NCI-H2029 treated with DMSO at 0.1 percent for 48 hours (cell line): Measurements from ENCODE around the gene MREG.

Experiments
- DNase-seq: peaks from one replicate; lab custom pipeline; 2025; lab: John Stamatoyannopoulos, UW

Gene MREG

GRCh38 chr2:216013080-216013909 is at the start of gene MREG:
TSS of gene MREG (minus strand) at chr2:216013551. CDS start at chr2:216013327, 224 bp downstream.
- peak; percentile 73 for DNase-seq

- DNase-seq = no peak
Observed at GRCh38 chr2:216059233-216059834, 46.0 kb upstream of the MREG start.

- DNase-seq = no peak
Observed at GRCh38 chr2:216057688-216058193, 44.4 kb upstream of the MREG start.

- DNase-seq = no peak
Observed at GRCh38 chr2:216056739-216057138, 43.4 kb upstream of the MREG start.

GRCh38 chr2:216055680-216056079 is 42.3 kb upstream of the MREG start:
- DNase-seq = no peak

GRCh38 chr2:216052420-216052819 is 39.1 kb upstream of the MREG start:
- no peak for DNase-seq

GRCh38 chr2:216051350-216051749 is 38.0 kb upstream of the MREG start:
- DNase-seq = no peak

GRCh38 chr2:216049452-216049851 is 36.1 kb upstream of the MREG start:
- DNase-seq = no peak

- no peak for DNase-seq
Observed at GRCh38 chr2:216047397-216047796, 34.0 kb upstream of the MREG start.

- no peak for DNase-seq
Observed at GRCh38 chr2:216044883-216045486, 31.6 kb upstream of the MREG start.

GRCh38 chr2:216043949-216044348 is 30.6 kb upstream of the MREG start:
- DNase-seq = no peak

- no peak for DNase-seq
Observed at GRCh38 chr2:216041438-216041837, 28.1 kb upstream of the MREG start.

GRCh38 chr2:216039918-216040317 is 26.6 kb upstream of the MREG start:
- no peak for DNase-seq

GRCh38 chr2:216034065-216034464 is 20.7 kb upstream of the MREG start:
- DNase-seq = peak; percentile 26

GRCh38 chr2:216033403-216033802 is 20.1 kb upstream of the MREG start:
- DNase-seq = no peak

- DNase-seq = no peak
Observed at GRCh38 chr2:216031960-216032689, 18.8 kb upstream of the MREG start.

GRCh38 chr2:216030216-216030615 is 16.9 kb upstream of the MREG start:
- no peak for DNase-seq

- no peak for DNase-seq
Observed at GRCh38 chr2:216029416-216030129, 16.2 kb upstream of the MREG start.

GRCh38 chr2:216024779-216025336 is 11.5 kb upstream of the MREG start:
- no peak for DNase-seq

GRCh38 chr2:216023055-216023648 is 9.8 kb upstream of the MREG start:
- no peak for DNase-seq
